Fibroblast of mammary gland (primary cell): ENCODE measurements around the gene PLA2G2C.

Experiments used
- DNase-seq: peaks from one replicate; pipeline ENCODE4 v3.0.0-alpha.2; 2010; ENCODE audit warnings: low read depth
- H3K4me3 ChIP-seq: 2 replicates; pipeline ENCODE4 v1.5.1; 2011; ENCODE audit warnings: low read depth, mild to moderate bottlenecking, low read length, moderate library complexity; ENCODE audit not compliant: control insufficient read depth
- TF ChIP-seq, protein P1 (sequence below): conservative IDR thresholded peaks from 2 replicates; pipeline ENCODE4 v1.5.1; 2011; ENCODE audit warnings: low read depth, low read length, inconsistent platforms; ENCODE audit not compliant: control insufficient read depth, insufficient read depth

The PLA2G2C gene

DNA sequence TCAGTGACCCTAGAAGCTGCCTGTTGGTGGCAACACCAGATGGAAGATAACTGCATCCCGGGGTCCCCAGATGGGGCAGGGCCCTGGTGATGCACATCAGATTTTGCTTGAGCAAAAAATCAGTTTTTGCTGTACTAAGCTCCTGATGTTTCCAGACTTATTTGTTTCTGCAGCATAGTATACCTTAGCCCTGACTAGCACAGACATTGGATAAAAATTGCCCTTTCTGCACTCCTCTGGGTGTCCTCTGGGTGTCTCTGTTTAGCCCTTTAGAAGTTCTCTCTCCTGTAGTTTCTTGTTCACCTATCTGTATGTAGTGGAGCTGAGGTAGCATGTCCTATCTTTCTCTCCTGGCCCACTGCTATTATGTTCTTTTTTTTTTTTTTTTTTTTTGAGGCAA lies 30.3 kb upstream of the PLA2G2C start:
- H3K4me3 ChIP-seq: no peak overlapping the region
- DNase-seq: peak; percentile 40
- TF ChIP-seq, protein P1, sequence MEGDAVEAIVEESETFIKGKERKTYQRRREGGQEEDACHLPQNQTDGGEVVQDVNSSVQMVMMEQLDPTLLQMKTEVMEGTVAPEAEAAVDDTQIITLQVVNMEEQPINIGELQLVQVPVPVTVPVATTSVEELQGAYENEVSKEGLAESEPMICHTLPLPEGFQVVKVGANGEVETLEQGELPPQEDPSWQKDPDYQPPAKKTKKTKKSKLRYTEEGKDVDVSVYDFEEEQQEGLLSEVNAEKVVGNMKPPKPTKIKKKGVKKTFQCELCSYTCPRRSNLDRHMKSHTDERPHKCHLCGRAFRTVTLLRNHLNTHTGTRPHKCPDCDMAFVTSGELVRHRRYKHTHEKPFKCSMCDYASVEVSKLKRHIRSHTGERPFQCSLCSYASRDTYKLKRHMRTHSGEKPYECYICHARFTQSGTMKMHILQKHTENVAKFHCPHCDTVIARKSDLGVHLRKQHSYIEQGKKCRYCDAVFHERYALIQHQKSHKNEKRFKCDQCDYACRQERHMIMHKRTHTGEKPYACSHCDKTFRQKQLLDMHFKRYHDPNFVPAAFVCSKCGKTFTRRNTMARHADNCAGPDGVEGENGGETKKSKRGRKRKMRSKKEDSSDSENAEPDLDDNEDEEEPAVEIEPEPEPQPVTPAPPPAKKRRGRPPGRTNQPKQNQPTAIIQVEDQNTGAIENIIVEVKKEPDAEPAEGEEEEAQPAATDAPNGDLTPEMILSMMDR: peak; percentile 55

DNA sequence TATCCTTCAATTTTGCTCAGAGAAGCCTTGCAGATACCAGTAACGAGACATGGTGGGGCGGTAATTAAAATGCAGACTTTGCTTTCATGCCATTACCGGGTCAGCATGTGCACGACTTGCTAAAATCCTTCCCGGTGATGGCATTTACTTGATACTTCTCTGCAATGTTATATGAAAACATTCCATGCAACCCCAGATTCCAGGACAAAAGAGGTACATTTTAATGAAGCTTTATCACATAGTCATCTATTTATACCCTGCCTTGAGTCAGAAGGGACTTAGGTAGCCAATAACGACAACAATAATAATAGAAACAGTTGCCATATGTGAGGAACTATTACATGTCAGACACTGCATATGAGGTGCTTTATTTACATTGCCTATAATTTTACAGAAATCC lies 29.4 kb upstream of the PLA2G2C start:
- H3K4me3 ChIP-seq: no peak overlapping the region
- TF ChIP-seq, protein P1: no peak
- no peak for DNase-seq

DNA sequence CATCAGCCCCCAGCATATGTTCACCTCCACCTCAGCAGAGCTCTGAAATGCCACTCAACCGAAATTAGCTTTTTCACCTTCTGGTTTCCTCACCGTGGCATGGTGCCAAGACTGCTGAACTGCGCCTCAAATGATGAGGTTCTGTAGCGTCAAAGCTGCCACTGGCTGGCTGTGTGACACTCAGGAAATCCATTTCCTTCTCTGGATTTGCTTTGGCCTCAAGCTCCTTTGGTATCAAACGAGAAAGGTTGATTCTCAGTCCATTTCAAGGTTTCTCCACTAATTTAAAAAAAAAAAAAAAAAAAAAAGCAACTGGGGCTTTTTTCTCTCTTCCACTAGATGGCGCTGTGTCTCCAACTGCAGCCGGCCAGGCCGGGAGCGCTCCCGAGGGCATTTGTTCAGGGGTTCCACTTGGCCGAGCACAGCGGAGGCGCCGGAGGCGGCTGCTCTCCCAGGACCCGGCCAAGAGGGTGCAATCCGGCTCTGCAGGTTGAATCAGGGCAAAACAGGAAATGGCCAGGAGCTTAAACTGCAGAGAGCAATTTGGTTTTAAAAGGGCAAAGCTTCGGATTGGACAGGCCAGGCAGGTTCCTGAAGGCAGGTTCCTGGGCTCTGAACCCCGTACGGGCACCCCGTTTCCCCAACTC lies 26.5 kb upstream of the PLA2G2C start:
- DNase-seq: peak; percentile 47
- no peak overlapping the region for H3K4me3 ChIP-seq
- TF ChIP-seq, protein P1: peak; percentile 76

DNA sequence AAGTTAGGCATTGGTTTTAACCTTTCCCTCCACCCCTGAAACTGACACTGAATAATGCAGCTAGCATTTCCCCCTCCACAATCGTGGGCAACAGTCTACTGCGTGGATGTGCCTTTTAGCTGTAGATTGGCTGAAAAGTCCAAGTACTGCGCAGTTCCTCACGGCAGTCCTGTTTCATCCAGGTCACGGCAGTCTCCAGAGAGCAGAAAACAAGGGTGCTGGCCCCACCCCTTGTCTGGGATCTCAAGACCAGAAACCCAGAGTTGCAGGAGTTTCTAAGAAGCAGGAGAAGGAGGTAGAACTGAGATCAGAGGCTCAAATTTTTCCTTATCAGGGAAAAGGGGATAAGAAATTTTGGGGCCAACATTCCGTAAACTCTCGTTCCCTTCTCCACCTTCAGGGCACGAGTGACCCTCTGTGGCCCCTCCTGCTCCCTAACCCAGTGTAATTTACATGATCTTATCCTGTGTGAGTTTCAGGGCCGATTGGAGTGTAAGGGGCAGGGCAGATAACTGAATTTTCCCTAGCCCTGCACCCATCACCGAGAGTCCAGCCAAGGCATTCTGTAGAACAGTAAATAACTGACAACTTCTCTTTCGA lies 25.9 kb upstream of the PLA2G2C start:
- no peak overlapping the region for H3K4me3 ChIP-seq
- no peak for DNase-seq
- TF ChIP-seq, protein P1: no peak

DNA sequence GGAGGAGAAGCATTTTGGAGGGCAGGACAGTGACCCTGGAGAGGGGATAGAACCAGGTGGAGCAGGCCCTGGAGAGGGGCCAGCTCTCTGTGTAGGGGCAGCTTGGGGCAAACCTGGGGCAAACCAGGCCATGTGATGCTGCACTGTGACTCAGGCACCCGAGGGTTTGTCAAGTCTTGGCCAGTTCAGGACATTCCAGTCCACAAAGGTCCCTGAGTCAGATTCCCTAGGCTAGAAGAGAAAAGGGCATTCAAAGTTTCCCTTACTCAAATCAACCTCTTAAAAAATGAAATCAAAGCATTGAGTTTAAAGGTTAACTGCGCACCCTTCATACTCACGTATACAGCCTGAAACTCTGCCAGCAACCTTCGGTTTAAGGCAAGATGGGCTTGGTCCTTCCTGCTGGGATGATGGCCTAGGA lies 25.2 kb upstream of the PLA2G2C start:
- TF ChIP-seq, protein P1: no peak
- DNase-seq: peak; percentile 43
- no peak overlapping the region for H3K4me3 ChIP-seq

DNA sequence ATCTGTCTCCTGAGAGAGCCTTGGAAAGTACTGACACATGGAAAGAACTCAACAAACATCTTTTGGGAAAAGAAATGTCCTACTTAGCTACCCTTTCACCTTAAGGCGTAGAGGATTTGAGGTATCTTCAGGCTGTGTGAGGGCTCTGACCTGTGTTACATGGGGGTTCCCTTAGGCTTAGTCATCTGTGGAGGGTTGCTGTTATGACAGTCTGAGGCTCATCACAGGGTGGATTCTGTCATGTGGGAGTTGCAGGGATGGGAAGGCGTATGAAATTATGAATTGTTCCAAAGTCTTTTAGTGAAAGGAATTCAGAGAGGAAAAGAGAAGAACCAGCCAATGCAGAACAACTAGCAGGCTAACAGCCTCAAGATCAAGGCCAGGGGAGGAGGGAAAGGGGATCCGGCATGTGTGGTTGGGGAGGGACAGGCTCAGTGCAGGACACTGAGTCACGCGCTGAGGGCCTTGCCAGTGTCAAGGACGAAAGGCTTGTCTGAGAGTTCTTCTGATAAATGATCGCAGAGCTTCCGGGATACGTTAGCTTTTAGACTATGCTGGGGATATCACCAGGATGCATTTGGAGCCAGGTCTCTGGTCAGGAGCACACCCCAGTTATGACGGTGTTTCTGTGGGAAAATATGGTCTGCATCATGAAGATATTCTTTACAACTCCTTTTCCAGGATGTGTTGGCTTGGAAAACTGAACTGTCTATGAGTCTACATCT lies 24.6 kb upstream of the PLA2G2C start:
- TF ChIP-seq, protein P1: no peak
- peak; percentile 58 for DNase-seq
- no peak overlapping the region for H3K4me3 ChIP-seq
